SK-N-SH treated with all-trans-retinoic acid at 6 μM for 48 hours (cell line): Measurements from ENCODE around the gene PRAMEF1.
"Not testable (repeated sequence)": the region's sequence is repeated elsewhere in the genome, so short reads cannot be mapped to it uniquely, and the experiment has no call there.

Experiments used
- ATAC-seq: fragments of 200-7000 bp; cut with Tn5 transposase; 3 replicates; pipeline ENCODE4 v1.9.1; 2020; ENCODE audit warnings: mild to moderate bottlenecking, moderate library complexity
- CSDC2 ChIP-seq: fragments of 250-450 bp; sonication (Bioruptor Pico); IDR thresholded peaks from 2 replicates; pipeline ENCODE4 v1.5.0; 2020; ENCODE audit warnings: mild to moderate bottlenecking, moderate library complexity
- ESRRG ChIP-seq: fragments of 250-450 bp; sonication (Bioruptor Pico); IDR thresholded peaks from 2 replicates; pipeline ENCODE4 v1.6.1; 2021; ENCODE audit warnings: mild to moderate bottlenecking
- GLIS3 ChIP-seq: fragments of 250-450 bp; sonication (Bioruptor Pico); IDR thresholded peaks from 2 replicates; pipeline ENCODE4 v1.5.0; 2020; ENCODE audit warnings: mild to moderate bottlenecking, moderate library complexity
- ISL1 ChIP-seq: fragments of 250-450 bp; sonication (Bioruptor Pico); IDR thresholded peaks from 2 replicates; pipeline ENCODE4 v2.1.2; 2022; ENCODE audit warnings: mild to moderate bottlenecking, moderate library complexity
- OSR1 ChIP-seq: fragments of 250-450 bp; sonication (Bioruptor Pico); IDR thresholded peaks from 2 replicates; pipeline ENCODE4 v1.8.0; 2022; ENCODE audit warnings: moderate library complexity, mild to moderate bottlenecking, inconsistent platforms
- SNAI2 ChIP-seq: fragments of 250-450 bp; sonication (Bioruptor Pico); IDR thresholded peaks from 2 replicates; pipeline ENCODE4 v1.5.0; 2020; ENCODE audit warnings: mild to moderate bottlenecking, moderate library complexity
- TOX ChIP-seq: fragments of 250-450 bp; sonication (Bioruptor Pico); IDR thresholded peaks from 2 replicates; pipeline ENCODE4 v1.8.0; 2021; ENCODE audit warnings: mild to moderate bottlenecking, moderate library complexity, borderline replicate concordance
- ZFP30 ChIP-seq: fragments of 450-650 bp; formaldehyde crosslinking; IDR thresholded peaks from 2 replicates; pipeline ENCODE4 v1.5.0; 2022; ENCODE audit warnings: mild to moderate bottlenecking, moderate library complexity
- ZNF70 ChIP-seq: fragments of 450-650 bp; formaldehyde crosslinking; IDR thresholded peaks from 2 replicates; pipeline ENCODE4 v1.5.0; 2020; ENCODE audit warnings: mild to moderate bottlenecking, moderate library complexity
- ZNF8 ChIP-seq: fragments of 450-650 bp; formaldehyde crosslinking; IDR thresholded peaks from 2 replicates; pipeline ENCODE4 v1.5.0; 2020; ENCODE audit warnings: mild to moderate bottlenecking, moderate library complexity
- TF ChIP-seq, protein P1 (sequence below): fragments of 250-450 bp; sonication (Bioruptor Pico); IDR thresholded peaks from 2 replicates; pipeline ENCODE4 v1.5.0; 2020; ENCODE audit warnings: mild to moderate bottlenecking, moderate library complexity
- TF ChIP-seq, protein P2 (sequence below): fragments of 250-450 bp; sonication (Bioruptor Pico); IDR thresholded peaks from 2 replicates; pipeline ENCODE4 v1.5.1; 2021; ENCODE audit warnings: mild to moderate bottlenecking, moderate library complexity
- TF ChIP-seq, protein P3 (sequence below): fragments of 250-450 bp; sonication (Bioruptor Pico); IDR thresholded peaks from 2 replicates; pipeline ENCODE4 v1.8.0; 2021; ENCODE audit warnings: low read depth, mild to moderate bottlenecking, moderate library complexity, borderline replicate concordance
- TF ChIP-seq, protein P4 (sequence below): fragments of 250-450 bp; sonication (Bioruptor Pico); IDR thresholded peaks from 2 replicates; pipeline ENCODE4 v1.8.0; 2020; ENCODE audit warnings: mild to moderate bottlenecking, moderate library complexity, borderline replicate concordance
- TF ChIP-seq, protein P5 (sequence below): fragments of 250-450 bp; sonication (Bioruptor Pico); IDR thresholded peaks from 2 replicates; pipeline ENCODE4 v1.5.1; 2020; ENCODE audit warnings: low read depth, mild to moderate bottlenecking, moderate library complexity

PRAMEF1 gene

DNA sequence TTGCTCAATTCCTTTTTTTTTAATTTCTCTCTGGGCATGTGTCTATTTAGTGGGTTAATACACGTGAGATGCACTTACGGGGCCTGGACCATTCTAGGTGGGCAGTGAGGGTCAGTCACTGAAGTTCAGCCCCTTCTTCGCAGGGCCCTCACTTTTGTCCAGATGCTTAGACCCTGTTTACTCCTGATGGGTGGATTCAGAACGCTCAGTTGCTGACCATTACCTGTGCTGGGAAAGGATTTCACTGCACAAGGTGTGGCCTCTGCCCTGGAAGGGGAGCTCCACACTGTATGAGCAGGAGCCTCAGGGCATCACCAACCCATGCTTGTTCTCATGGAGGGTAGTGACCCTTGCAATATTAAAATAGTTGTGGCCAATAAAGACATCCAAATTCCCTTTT, 13.1 kb upstream of the PRAMEF1 start:
- ATAC-seq = no peak
- TF ChIP-seq, protein P1, sequence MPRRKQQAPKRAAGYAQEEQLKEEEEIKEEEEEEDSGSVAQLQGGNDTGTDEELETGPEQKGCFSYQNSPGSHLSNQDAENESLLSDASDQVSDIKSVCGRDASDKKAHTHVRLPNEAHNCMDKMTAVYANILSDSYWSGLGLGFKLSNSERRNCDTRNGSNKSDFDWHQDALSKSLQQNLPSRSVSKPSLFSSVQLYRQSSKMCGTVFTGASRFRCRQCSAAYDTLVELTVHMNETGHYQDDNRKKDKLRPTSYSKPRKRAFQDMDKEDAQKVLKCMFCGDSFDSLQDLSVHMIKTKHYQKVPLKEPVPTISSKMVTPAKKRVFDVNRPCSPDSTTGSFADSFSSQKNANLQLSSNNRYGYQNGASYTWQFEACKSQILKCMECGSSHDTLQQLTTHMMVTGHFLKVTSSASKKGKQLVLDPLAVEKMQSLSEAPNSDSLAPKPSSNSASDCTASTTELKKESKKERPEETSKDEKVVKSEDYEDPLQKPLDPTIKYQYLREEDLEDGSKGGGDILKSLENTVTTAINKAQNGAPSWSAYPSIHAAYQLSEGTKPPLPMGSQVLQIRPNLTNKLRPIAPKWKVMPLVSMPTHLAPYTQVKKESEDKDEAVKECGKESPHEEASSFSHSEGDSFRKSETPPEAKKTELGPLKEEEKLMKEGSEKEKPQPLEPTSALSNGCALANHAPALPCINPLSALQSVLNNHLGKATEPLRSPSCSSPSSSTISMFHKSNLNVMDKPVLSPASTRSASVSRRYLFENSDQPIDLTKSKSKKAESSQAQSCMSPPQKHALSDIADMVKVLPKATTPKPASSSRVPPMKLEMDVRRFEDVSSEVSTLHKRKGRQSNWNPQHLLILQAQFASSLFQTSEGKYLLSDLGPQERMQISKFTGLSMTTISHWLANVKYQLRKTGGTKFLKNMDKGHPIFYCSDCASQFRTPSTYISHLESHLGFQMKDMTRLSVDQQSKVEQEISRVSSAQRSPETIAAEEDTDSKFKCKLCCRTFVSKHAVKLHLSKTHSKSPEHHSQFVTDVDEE (CRISPR knock-in tag) = no peak
- TF ChIP-seq, protein P2, sequence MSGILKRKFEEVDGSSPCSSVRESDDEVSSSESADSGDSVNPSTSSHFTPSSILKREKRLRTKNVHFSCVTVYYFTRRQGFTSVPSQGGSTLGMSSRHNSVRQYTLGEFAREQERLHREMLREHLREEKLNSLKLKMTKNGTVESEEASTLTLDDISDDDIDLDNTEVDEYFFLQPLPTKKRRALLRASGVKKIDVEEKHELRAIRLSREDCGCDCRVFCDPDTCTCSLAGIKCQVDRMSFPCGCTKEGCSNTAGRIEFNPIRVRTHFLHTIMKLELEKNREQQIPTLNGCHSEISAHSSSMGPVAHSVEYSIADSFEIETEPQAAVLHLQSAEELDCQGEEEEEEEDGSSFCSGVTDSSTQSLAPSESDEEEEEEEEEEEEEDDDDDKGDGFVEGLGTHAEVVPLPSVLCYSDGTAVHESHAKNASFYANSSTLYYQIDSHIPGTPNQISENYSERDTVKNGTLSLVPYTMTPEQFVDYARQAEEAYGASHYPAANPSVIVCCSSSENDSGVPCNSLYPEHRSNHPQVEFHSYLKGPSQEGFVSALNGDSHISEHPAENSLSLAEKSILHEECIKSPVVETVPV (CRISPR knock-in tag) = no peak
- no peak for TF ChIP-seq GLIS3
- TF ChIP-seq, protein P3, sequence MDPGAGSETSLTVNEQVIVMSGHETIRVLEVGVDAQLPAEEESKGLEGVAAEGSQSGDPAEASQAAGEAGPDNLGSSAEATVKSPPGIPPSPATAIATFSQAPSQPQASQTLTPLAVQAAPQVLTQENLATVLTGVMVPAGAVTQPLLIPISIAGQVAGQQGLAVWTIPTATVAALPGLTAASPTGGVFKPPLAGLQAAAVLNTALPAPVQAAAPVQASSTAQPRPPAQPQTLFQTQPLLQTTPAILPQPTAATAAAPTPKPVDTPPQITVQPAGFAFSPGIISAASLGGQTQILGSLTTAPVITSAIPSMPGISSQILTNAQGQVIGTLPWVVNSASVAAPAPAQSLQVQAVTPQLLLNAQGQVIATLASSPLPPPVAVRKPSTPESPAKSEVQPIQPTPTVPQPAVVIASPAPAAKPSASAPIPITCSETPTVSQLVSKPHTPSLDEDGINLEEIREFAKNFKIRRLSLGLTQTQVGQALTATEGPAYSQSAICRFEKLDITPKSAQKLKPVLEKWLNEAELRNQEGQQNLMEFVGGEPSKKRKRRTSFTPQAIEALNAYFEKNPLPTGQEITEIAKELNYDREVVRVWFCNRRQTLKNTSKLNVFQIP (CRISPR knock-in tag) = no peak
- no peak for TF ChIP-seq SNAI2 (CRISPR knock-in tag)
- TF ChIP-seq CSDC2 = no peak
- no peak for TF ChIP-seq ISL1
- TF ChIP-seq, protein P4, sequence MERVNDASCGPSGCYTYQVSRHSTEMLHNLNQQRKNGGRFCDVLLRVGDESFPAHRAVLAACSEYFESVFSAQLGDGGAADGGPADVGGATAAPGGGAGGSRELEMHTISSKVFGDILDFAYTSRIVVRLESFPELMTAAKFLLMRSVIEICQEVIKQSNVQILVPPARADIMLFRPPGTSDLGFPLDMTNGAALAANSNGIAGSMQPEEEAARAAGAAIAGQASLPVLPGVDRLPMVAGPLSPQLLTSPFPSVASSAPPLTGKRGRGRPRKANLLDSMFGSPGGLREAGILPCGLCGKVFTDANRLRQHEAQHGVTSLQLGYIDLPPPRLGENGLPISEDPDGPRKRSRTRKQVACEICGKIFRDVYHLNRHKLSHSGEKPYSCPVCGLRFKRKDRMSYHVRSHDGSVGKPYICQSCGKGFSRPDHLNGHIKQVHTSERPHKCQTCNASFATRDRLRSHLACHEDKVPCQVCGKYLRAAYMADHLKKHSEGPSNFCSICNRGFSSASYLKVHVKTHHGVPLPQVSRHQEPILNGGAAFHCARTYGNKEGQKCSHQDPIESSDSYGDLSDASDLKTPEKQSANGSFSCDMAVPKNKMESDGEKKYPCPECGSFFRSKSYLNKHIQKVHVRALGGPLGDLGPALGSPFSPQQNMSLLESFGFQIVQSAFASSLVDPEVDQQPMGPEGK = no peak
- TF ChIP-seq, protein P5, sequence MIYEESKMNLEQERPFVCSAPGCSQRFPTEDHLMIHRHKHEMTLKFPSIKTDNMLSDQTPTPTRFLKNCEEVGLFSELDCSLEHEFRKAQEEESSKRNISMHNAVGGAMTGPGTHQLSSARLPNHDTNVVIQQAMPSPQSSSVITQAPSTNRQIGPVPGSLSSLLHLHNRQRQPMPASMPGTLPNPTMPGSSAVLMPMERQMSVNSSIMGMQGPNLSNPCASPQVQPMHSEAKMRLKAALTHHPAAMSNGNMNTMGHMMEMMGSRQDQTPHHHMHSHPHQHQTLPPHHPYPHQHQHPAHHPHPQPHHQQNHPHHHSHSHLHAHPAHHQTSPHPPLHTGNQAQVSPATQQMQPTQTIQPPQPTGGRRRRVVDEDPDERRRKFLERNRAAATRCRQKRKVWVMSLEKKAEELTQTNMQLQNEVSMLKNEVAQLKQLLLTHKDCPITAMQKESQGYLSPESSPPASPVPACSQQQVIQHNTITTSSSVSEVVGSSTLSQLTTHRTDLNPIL (CRISPR knock-in tag) = no peak
- TF ChIP-seq ZNF70 (CRISPR knock-in tag) = no peak

DNA sequence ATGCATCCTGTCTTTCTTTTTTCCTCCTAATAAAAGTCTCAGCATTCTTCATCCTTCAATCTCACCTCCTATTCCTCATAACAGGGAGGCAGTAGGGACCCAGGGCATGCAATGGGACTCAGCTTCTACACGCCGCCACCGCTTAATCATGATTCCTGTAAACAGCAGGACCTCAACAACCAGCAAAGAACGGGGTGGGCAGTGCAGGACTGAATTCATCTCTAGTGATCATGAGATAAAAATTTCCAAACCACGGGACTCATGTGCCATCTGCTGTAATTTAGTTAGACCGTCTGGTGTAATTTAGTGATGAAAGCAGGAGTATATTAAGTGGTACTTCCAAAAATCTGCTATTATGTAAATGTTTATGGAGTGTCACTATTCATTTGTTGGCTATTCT, 12.3 kb upstream of the PRAMEF1 start:
- no peak for TF ChIP-seq ESRRG (CRISPR knock-in tag)
- TF ChIP-seq TOX (CRISPR knock-in tag) = no peak
- TF ChIP-seq ZNF8 = no peak
- TF ChIP-seq OSR1 (CRISPR knock-in tag) = no peak
- no peak for TF ChIP-seq ZFP30
- TF ChIP-seq, protein P5 (CRISPR knock-in tag) = no peak
- TF ChIP-seq GLIS3 = no peak
- TF ChIP-seq, protein P2 (CRISPR knock-in tag) = no peak
- ATAC-seq = no peak

DNA sequence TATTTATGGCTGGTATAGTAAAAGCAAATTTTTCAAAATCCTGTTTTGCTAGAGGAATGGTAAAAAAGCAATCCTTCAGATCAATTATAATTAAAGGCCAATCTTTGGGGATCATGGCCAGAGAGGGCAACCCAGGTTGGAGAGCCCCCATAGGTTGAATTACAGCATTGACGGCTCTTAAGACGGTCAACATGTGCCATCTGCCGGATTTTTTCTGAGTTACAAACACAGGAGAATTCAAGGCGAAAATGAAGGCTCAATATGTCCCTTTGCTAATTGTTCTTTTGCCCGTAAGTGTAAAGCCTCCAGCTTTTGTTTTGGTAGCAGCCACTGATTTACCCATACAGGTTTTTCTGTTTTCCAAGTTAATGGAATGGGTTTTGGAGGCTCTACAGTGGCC, 9.7 kb upstream of the PRAMEF1 start:
- ATAC-seq = not testable (repeated sequence)

DNA sequence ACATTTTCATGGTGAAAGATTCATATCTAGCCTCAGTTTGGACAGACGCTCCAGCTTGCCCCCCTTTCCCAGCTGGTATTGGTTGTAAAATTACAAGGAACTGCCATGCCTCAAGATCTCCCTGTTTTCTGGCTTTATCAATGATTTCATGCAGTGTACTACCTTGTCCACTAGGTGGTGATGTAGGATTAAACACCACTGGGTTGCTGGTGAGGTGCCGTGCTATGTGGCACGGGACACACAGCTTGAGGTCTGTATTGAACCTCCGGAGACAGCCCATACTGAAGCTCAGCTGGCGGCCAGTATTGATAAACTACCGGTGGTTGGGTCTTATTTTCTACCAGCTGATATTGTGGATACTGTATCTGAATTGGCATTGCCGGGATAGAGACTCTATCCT, 7.4 kb upstream of the PRAMEF1 start:
- ATAC-seq = 0 out of 3 replicates have a peak, but pooled peaks have one; percentile 41

DNA sequence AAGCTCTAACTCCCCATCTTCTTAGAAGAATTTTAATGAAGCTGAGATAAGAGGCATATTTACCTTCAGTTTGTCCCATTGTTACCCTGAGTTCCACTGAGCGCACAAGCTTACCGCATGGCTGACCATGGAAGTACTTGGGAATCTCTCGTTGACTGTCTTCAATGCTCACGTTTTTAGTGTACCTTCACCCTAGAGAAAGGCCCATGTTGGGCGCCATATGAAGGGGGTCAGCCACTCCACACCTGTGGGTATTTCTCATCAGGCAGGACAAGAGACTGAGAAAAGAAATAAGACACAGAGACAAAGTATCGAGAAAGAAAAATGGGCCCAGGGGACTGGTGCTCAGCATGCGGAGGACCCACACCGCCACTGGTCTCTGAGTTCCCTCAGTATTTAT, 6.5 kb upstream of the PRAMEF1 start:
- not testable (repeated sequence) for ATAC-seq
